Loucy (cell line): ENCODE measurements around the gene TENM3.

Source experiments
- H2AFZ ChIP-seq: fragments of 200-600 bp; sonication (generic); 2 replicates; pipeline ENCODE4 v1.6.0; 2016; ENCODE audit warnings: antibody characterized with exemption, mild to moderate bottlenecking, low read length, moderate library complexity
- H3F3A ChIP-seq: fragments of 200-600 bp; 2 replicates; pipeline ENCODE4 v1.6.0; 2016; ENCODE audit warnings: antibody characterized with exemption, low read depth, mild to moderate bottlenecking
- H3K27me3 ChIP-seq: fragments of 200-600 bp; sonication (generic); 2 replicates; pipeline ENCODE4 v1.6.1; 2014; ENCODE audit warnings: low read length, mild to moderate bottlenecking; ENCODE audit not compliant: insufficient read depth, poor library complexity, severe bottlenecking
- H3K36me3 ChIP-seq: fragments of 200-600 bp; sonication (generic); 2 replicates; pipeline ENCODE4 v1.6.1; 2016; ENCODE audit warnings: low read length; ENCODE audit not compliant: insufficient read depth
- H3K4me1 ChIP-seq: fragments of 200-600 bp; sonication (generic); 2 replicates; pipeline ENCODE4 v1.5.1; 2014; ENCODE audit warnings: low read length, mild to moderate bottlenecking; ENCODE audit not compliant: insufficient read depth, poor library complexity, severe bottlenecking
- H3K4me2 ChIP-seq: fragments of 200-600 bp; sonication (generic); 2 replicates; pipeline ENCODE4 v1.6.0; 2014; ENCODE audit warnings: antibody characterized with exemption, low read length, low read depth, mild to moderate bottlenecking; ENCODE audit not compliant: poor library complexity, severe bottlenecking
- H3K4me3 ChIP-seq: fragments of 200-600 bp; sonication (generic); 2 replicates; pipeline ENCODE4 v1.5.1; 2014; ENCODE audit warnings: low read length, mild to moderate bottlenecking, mixed read lengths; ENCODE audit not compliant: poor library complexity, severe bottlenecking
- H3K79me2 ChIP-seq: fragments of 200-600 bp; sonication (generic); 2 replicates; pipeline ENCODE4 v1.6.1; 2014; ENCODE audit warnings: low read length; ENCODE audit not compliant: insufficient read depth
- H3K9ac ChIP-seq: fragments of 200-600 bp; sonication (generic); 2 replicates; pipeline ENCODE4 v1.6.0; 2014; ENCODE audit warnings: mild to moderate bottlenecking, low read depth, low read length, moderate library complexity; ENCODE audit not compliant: poor library complexity, severe bottlenecking
- H3K9me2 ChIP-seq: fragments of 200-600 bp; sonication (generic); replicated peaks from 2 replicates; pipeline ENCODE4 v1.6.1; 2016; ENCODE audit warnings: low read depth, low read length, mixed read lengths
- H3K9me3 ChIP-seq: fragments of 200-600 bp; sonication (generic); 2 replicates; pipeline ENCODE4 v1.6.1; 2014; ENCODE audit warnings: mild to moderate bottlenecking, antibody characterized with exemption, low read length, low read depth; ENCODE audit not compliant: insufficient read depth
- H4K20me1 ChIP-seq: fragments of 200-600 bp; sonication (generic); 2 replicates; pipeline ENCODE4 v1.6.0; 2014; ENCODE audit warnings: antibody characterized with exemption, low read length, mild to moderate bottlenecking; ENCODE audit not compliant: insufficient read depth, poor library complexity, severe bottlenecking
- EZH2phosphoT487 ChIP-seq: fragments of 200-600 bp; IDR thresholded peaks from 2 replicates; pipeline ENCODE4 v1.6.1; 2018; ENCODE audit warnings: antibody characterized with exemption, mild to moderate bottlenecking, moderate library complexity, borderline replicate concordance
- TF ChIP-seq, protein P1 (sequence below): fragments of 200-600 bp; sonication (generic); conservative IDR thresholded peaks from 2 replicates; pipeline ENCODE4 v1.5.1; 2014; ENCODE audit warnings: mild to moderate bottlenecking, antibody characterized with exemption, low read length

The TENM3 gene

DNA sequence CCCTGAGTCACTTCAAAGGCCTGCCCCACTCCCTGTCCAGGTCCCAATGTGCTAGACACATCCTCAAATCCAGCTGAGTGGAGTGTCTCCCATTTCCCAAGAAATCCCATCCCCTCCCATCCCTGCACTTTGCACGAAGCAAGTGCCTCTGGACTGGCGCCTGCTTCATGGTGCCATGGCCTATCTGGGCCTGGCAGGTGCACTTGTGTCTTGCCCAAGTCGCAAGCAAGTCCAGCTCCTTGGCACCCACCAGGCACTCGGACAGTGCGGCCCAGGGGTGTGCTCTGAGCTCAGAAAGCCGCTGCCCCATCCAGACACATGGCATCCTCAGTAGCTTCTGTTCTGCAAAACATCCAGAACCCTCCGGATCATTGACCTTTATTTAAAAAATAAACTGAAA is 576.5 kb downstream of the TENM3 start:
- Histone ChIP-seq H3K9ac (no peak overlapping the region), H3K4me3 (no peak overlapping the region), H3K36me3 (no peaks in the 10 kb centered on the region), H3K4me2 (no peak overlapping the region), H3K4me1 (no peaks in the 10 kb centered on the region), H3K79me2 (no peaks in the 10 kb centered on the region), H3K9me3 (no peaks in the 10 kb centered on the region; the same call in 1 of the 2 replicates), H3K27me3 (no peaks in the 10 kb centered on the region), H3F3A (no peaks in the 10 kb centered on the region), H2AFZ (no peak overlapping the region), H4K20me1 (no peaks in the 10 kb centered on the region), H3K9me2 (no peaks in the 10 kb centered on the region)
- no peak for TF ChIP-seq EZH2phosphoT487
- TF ChIP-seq, protein P1, sequence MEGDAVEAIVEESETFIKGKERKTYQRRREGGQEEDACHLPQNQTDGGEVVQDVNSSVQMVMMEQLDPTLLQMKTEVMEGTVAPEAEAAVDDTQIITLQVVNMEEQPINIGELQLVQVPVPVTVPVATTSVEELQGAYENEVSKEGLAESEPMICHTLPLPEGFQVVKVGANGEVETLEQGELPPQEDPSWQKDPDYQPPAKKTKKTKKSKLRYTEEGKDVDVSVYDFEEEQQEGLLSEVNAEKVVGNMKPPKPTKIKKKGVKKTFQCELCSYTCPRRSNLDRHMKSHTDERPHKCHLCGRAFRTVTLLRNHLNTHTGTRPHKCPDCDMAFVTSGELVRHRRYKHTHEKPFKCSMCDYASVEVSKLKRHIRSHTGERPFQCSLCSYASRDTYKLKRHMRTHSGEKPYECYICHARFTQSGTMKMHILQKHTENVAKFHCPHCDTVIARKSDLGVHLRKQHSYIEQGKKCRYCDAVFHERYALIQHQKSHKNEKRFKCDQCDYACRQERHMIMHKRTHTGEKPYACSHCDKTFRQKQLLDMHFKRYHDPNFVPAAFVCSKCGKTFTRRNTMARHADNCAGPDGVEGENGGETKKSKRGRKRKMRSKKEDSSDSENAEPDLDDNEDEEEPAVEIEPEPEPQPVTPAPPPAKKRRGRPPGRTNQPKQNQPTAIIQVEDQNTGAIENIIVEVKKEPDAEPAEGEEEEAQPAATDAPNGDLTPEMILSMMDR: no peak

DNA sequence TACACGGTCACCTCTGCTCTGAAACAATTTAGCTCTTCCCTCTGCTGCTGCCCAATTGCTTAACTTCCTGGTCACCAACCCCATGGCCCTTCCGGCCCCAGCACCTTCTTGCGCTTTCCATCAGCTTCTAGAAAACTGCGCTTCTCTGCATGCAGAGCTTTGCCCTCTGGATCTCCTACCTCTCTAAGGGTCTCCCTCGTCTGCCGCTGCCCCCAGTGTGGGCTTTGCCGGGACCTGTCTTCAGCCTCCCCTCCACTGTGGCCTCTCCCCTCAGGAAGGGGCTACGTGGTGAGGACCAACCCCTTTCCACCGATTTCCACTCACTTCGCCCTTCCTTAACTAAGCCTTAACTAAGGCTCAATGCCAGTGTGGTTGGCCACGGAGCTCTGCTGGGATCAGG is 579.4 kb downstream of the TENM3 start:
- Histone ChIP-seq H3K79me2 (no peaks in the 10 kb centered on the region), H4K20me1 (no peaks in the 10 kb centered on the region), H3K9me3 (no peaks in the 10 kb centered on the region; the same call in 1 of the 2 replicates), H2AFZ (no peak overlapping the region), H3F3A (no peaks in the 10 kb centered on the region), H3K36me3 (no peaks in the 10 kb centered on the region), H3K9me2 (no peaks in the 10 kb centered on the region), H3K27me3 (no peaks in the 10 kb centered on the region), H3K4me1 (no peaks in the 10 kb centered on the region), H3K4me2 (no peak overlapping the region), H3K4me3 (no peak overlapping the region), H3K9ac (no peak overlapping the region)
- TF ChIP-seq EZH2phosphoT487: no peak
- TF ChIP-seq, protein P1: no peak

DNA sequence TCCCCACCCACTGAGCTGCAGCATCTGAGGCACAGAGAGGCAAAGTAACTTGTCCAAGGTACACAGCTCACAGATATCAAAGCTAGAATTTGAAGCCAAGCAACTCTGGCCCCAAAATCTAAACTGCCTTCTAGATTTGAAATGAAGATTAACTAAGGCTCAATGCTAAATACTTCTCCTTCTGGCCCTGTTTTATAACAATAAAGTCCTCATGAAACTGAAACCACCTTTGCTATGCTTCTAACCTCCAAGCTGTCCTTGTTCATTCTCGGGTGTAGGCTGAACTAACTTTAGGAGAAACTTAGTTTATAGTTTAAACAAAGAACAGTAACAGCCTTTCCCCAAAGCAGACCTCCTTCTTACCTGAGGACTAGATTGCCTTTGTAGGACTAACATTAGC is 580.4 kb downstream of the TENM3 start:
- Histone ChIP-seq H3F3A (no peaks in the 10 kb centered on the region), H3K36me3 (no peaks in the 10 kb centered on the region), H3K4me3 (no peak overlapping the region), H3K79me2 (no peaks in the 10 kb centered on the region), H3K9me2 (no peaks in the 10 kb centered on the region), H4K20me1 (no peaks in the 10 kb centered on the region), H3K4me1 (no peaks in the 10 kb centered on the region), H3K9ac (no peak overlapping the region), H3K4me2 (no peak overlapping the region), H2AFZ (no peak overlapping the region), H3K27me3 (no peaks in the 10 kb centered on the region), H3K9me3 (no peaks in the 10 kb centered on the region; the same call in 1 of the 2 replicates)
- TF ChIP-seq, protein P1: no peak
- no peak for TF ChIP-seq EZH2phosphoT487
